Measurements from ENCODE around the gene ALDH9A1.
"Not testable (repeated sequence)": the region's sequence is repeated elsewhere in the genome, so short reads cannot be mapped to it uniquely, and the experiment has no call there.

DNA sequence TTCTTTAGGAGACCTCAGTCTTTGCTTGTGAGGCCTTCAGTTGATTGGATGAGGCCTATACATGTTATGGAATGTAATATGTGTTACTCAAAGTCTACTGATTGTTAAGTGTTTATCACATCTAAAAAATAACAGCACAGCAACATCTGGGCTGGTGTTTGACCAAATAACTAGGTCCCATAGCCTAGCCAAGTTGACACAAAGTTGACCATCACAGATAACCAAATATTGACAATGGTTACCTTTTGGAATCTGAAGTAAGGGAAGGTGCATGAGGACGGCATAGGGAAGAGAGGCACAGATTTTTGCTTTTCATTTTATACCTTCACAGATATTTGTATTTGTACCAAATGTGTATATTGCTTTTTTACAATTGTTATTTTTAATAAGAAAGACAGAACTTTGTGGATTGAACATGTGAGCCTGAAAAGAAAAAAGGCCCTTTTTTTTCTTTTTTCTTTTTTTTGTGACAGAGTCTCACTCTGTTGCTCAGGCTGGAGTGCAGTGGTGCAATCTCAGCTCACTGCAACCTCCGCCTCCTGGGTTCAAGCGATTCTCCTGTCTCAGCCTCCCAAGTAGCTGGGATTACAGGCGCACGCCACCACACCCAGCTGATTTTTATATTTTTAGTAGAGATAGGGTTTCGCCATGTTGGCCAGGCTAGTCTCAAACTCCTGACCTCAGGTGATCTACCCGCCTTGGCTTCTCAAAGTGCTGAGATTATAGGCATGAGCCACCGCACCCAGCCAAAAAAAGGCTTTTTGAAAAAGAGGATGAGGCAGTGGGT, 18.1 kb upstream of the ALDH9A1 start:
- not testable (repeated sequence) for TF ChIP-seq CTCF, POLR2A (IDR thresholded peaks at IDR 0.05)

All from adrenal gland (tissue), 5 donors.